Endothelial cell of umbilical vein (primary cell): ENCODE results near the gene PDGFB. TPM values are rescaled to one million over a fixed set of nuclear protein-coding genes. Genes with fewer than 3 reads are reported as not detected.

Experiments used
- BruUV-seq: library from RNA; stranded (reverse); fragments of 400-500 nt; replicated peaks from 2 replicates; lab custom pipeline; 2021; lab: Mats Ljungman, UMichigan
- CTCF ChIA-PET: fragments of 300-600, 350-600 bp; sonication (Branson Sonifier 250); formaldehyde crosslinking; loops from one replicate; lab custom pipeline; 2021; ENCODE audit warnings: antibody characterized with exemption, inconsistent platforms; lab: Charles Lee
- POLR2A ChIA-PET: fragments of 300-600, 350-600 bp; sonication (Branson Sonifier 250); formaldehyde crosslinking; loops from one replicate; lab custom pipeline; 2021; ENCODE audit warnings: antibody characterized with exemption, inconsistent platforms; lab: Charles Lee
- DNase-seq: peaks from one replicate; pipeline ENCODE4 v3.0.0-alpha.2; 2011; ENCODE audit warnings: low read depth, low spot score
- FAIRE-seq: peaks from 2 replicates; lab custom pipeline; 2011; peaks lifted over from hg19 to GRCh38; lab: Jason Lieb, UNC
- H2AFZ ChIP-seq: 2 replicates; pipeline ENCODE4 v1.6.0; 2012; ENCODE audit warnings: low read depth, low read length, control low read depth, inconsistent platforms
- H3K27ac ChIP-seq: 2 replicates; pipeline ENCODE4 v1.5.1; 2011; ENCODE audit warnings: low read depth, mild to moderate bottlenecking, control low read depth, low read length, moderate library complexity; ENCODE audit not compliant: insufficient read depth
- H3K27me3 ChIP-seq, 2 experiments: 2 replicates each; pipeline versions ENCODE4 v1.6.0 to v1.6.1; 2011; ENCODE audit warnings: low read length in 2 of 2, mixed read lengths in 1 of 2; ENCODE audit not compliant: control insufficient read depth in 2 of 2, insufficient read depth in 2 of 2
- H3K36me3 ChIP-seq, 2 experiments: 2 replicates in 1 of 2; 3 replicates in 1 of 2; pipeline ENCODE4 v1.5.1; 2011; ENCODE audit warnings: low read length in 2 of 2, mild to moderate bottlenecking in 1 of 2, moderate library complexity in 1 of 2; ENCODE audit not compliant: control insufficient read depth in 2 of 2, insufficient read depth in 2 of 2; ENCODE audit errors: extremely low read depth in 1 of 2
- H3K4me1 ChIP-seq: 3 replicates; pipeline ENCODE4 v1.5.1; 2011; ENCODE audit warnings: mild to moderate bottlenecking, low read length; ENCODE audit not compliant: control insufficient read depth, insufficient read depth; ENCODE audit errors: extremely low read depth
- H3K4me2 ChIP-seq: 2 replicates; pipeline ENCODE4 v1.6.1; 2011; ENCODE audit warnings: low read length, control low read depth, mixed read lengths; ENCODE audit not compliant: insufficient read depth
- H3K4me3 ChIP-seq, 3 experiments: fragments of 200-600 bp in 1 of 3; sonication (generic), shearing (Covaris generic) in 1 of 3; replicated peaks in 1 of 3; 2 replicates each; pipeline ENCODE4 v1.5.1; 2011 to 2016; ENCODE audit warnings: control low read depth in 3 of 3, low read length in 3 of 3, mild to moderate bottlenecking in 2 of 3, inconsistent platforms in 1 of 3, low read depth in 1 of 3, moderate library complexity in 1 of 3; ENCODE audit not compliant: insufficient read depth in 1 of 3
- H3K79me2 ChIP-seq: 2 replicates; pipeline ENCODE4 v1.6.0; 2012; ENCODE audit warnings: low read length, inconsistent platforms; ENCODE audit not compliant: control insufficient read depth, insufficient read depth
- H3K9ac ChIP-seq: replicated peaks from 2 replicates; pipeline ENCODE3; 2011; ENCODE audit warnings: low read length, control low read depth; ENCODE audit not compliant: insufficient read depth; ENCODE audit errors: extremely low read depth
- H3K9me1 ChIP-seq: replicated peaks from 3 replicates; pipeline ENCODE4 v1.6.0; 2011; ENCODE audit warnings: mild to moderate bottlenecking, low read length; ENCODE audit not compliant: control insufficient read depth, insufficient read depth; ENCODE audit errors: extremely low read depth
- H3K9me3 ChIP-seq: replicated peaks from 2 replicates; pipeline ENCODE4 v1.5.1; 2012; ENCODE audit warnings: low read length, inconsistent platforms; ENCODE audit not compliant: control insufficient read depth, insufficient read depth
- H4K20me1 ChIP-seq: replicated peaks from 2 replicates; pipeline ENCODE3; 2011; ENCODE audit warnings: mild to moderate bottlenecking, low read length; ENCODE audit not compliant: control insufficient read depth, insufficient read depth; ENCODE audit errors: extremely low read depth
- EZH2 ChIP-seq: IDR thresholded peaks from 2 replicates; pipeline ENCODE4 v1.6.1; 2012; ENCODE audit warnings: borderline replicate concordance, low read depth, mild to moderate bottlenecking, moderate library complexity, low read length, inconsistent platforms; ENCODE audit not compliant: severe bottlenecking
- FOS ChIP-seq: IDR thresholded peaks from 2 replicates; pipeline ENCODE4 v1.6.1; 2011; ENCODE audit warnings: mild to moderate bottlenecking, low read length, moderate library complexity, borderline replicate concordance; ENCODE audit not compliant: insufficient read depth
- GATA2 ChIP-seq: IDR thresholded peaks from 2 replicates; pipeline ENCODE4 v1.7.0; 2011; ENCODE audit warnings: low read depth, mild to moderate bottlenecking, moderate library complexity, mixed read lengths, low read length; ENCODE audit not compliant: insufficient read length, insufficient read depth
- JUN ChIP-seq: IDR thresholded peaks from 2 replicates; pipeline ENCODE4 v1.6.1; 2011; ENCODE audit warnings: borderline replicate concordance, low read depth; ENCODE audit not compliant: insufficient read length, insufficient read depth
- MAX ChIP-seq: IDR thresholded peaks from 2 replicates; pipeline ENCODE4 v1.6.1; 2011; ENCODE audit not compliant: insufficient read depth, insufficient read length
- MYC ChIP-seq: IDR thresholded peaks from one replicate; pipeline ENCODE4 v1.6.1; 2011; ENCODE audit warnings: mild to moderate bottlenecking, low read depth, low read length
- POLR2A ChIP-seq: IDR thresholded peaks from 2 replicates; pipeline ENCODE4 v1.6.1; 2012; ENCODE audit warnings: low read depth, mild to moderate bottlenecking, control low read depth, low read length
- POLR2AphosphoS5 ChIP-seq: IDR thresholded peaks from 2 replicates; pipeline ENCODE4 v1.6.1; 2012; ENCODE audit warnings: low read depth, mild to moderate bottlenecking, control low read depth, low read length, moderate library complexity; ENCODE audit not compliant: insufficient read depth
- dilution Hi-C: fragments of 300-500 bp; cut with MboI; formaldehyde crosslinking; loops from one replicate; pipeline ENCODE4 v1.15.0; 2019; ENCODE audit warnings: low sequenced_read_pairs; ENCODE audit not compliant: extremely low pct_ligation_motif_present
- intact Hi-C: fragments of 100-400 bp; cut with micrococcal nuclease; formaldehyde crosslinking; loops from one replicate; pipeline ENCODE4 v1.10.0; 2022
- polyA plus RNA-seq, 4 experiments: library from polyadenylated mRNA; depleted of rRNA in 3 of 4; stranded (reverse) in 3 of 4; unstranded in 1 of 4; fragments of >200 nt; gene quantifications; 2 replicates each; pipeline versions ENCODE4 v1.2.1 to v1.2.3, GENCODE V29; 2011 to 2012; ENCODE audit warnings: missing spikeins in 1 of 4
- total RNA-seq: library from RNA; stranded (reverse); gene quantifications from 2 replicates; pipeline ENCODE4 v1.2.3, GENCODE V29; 2021
- TF ChIP-seq, protein P1 (sequence below), 2 donors: IDR thresholded peaks; 1 replicate in 1 of 2; 2 replicates in 1 of 2; pipeline ENCODE4 v1.5.1; 2011; ENCODE audit warnings: low read length in 2 of 2, mild to moderate bottlenecking in 2 of 2, moderate library complexity in 2 of 2, control low read depth in 1 of 2, inconsistent platforms in 1 of 2, low read depth in 1 of 2; ENCODE audit not compliant: insufficient read depth in 1 of 2; ENCODE audit errors: extremely low read depth in 1 of 2

Gene PDGFB
- total and polyA plus RNA-seq, 2 donors (not counting 3 experiments of a cell fraction or from before 2014, with no cell fraction given) = 135 to 240 TPM

DNA sequence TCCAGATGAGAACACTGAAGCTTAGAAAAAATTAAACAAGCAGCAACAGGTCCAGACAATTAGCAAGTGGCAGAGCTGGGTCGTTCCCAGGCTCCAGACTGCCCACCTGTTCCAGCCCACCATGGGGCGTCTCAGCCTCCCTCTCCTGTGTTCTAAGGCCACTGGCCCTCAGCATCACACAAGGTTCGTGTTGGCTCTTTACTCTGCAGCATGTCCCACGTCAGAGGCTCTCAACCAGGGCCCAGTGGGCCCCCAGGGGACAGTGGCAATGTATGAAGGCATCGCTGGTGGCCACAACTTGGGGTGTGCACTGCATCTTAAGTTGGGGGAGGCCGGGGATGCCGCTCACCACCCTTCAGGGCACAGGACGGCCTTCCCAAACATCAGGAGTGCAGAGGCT, 6.2 kb downstream of the PDGFB start:
- no peak overlapping the region for H3K9ac ChIP-seq
- ChIA-PET POLR2A (interaction anchor here (0.7 to 3.5 kb wide), 2 partner anchors 15 to 79 kb away, joined by 3 to 31 read pairs; partner anchors contain the start of gene RPL3), CTCF (interaction anchor here (0.6 to 3.8 kb wide), 4 partner anchors 34 to 78 kb away, joined by 3 to 29 read pairs (median 12); no protein-coding TSS in a partner anchor)
- no peak overlapping the region for H3K27ac ChIP-seq
- no peaks in the 10 kb centered on the region for H3K27me3 ChIP-seq
- H3K4me2 ChIP-seq = no peak overlapping the region
- no TSS peak for BruUV-seq
- H3K4me1 ChIP-seq = peaks cover 77% of the 10 kb centered on the region
- no peak overlapping the region for H3K4me3 ChIP-seq
- H3K79me2 ChIP-seq = peaks cover 98% of the 10 kb centered on the region
- H3K9me3 ChIP-seq = no peaks in the 10 kb centered on the region
- dilution Hi-C loops = no loop called here
- no peak for DNase-seq
- H4K20me1 ChIP-seq = peaks cover 4% of the 10 kb centered on the region
- peaks cover 12 to 29% of the 10 kb centered on the region in 2 experiments for H3K36me3 ChIP-seq
- H3K9me1 ChIP-seq = no peaks in the 10 kb centered on the region
- intact Hi-C loops = loop anchor here (10.0 kb wide), 1 partner anchor 364 kb away; the partner anchor contains the start of gene CBX6
- FAIRE-seq = no peak
- TF ChIP-seq MYC = no peak
- no peak for TF ChIP-seq FOS
- no peak for TF ChIP-seq POLR2AphosphoS5
- no peak for TF ChIP-seq EZH2
- TF ChIP-seq, protein P1, sequence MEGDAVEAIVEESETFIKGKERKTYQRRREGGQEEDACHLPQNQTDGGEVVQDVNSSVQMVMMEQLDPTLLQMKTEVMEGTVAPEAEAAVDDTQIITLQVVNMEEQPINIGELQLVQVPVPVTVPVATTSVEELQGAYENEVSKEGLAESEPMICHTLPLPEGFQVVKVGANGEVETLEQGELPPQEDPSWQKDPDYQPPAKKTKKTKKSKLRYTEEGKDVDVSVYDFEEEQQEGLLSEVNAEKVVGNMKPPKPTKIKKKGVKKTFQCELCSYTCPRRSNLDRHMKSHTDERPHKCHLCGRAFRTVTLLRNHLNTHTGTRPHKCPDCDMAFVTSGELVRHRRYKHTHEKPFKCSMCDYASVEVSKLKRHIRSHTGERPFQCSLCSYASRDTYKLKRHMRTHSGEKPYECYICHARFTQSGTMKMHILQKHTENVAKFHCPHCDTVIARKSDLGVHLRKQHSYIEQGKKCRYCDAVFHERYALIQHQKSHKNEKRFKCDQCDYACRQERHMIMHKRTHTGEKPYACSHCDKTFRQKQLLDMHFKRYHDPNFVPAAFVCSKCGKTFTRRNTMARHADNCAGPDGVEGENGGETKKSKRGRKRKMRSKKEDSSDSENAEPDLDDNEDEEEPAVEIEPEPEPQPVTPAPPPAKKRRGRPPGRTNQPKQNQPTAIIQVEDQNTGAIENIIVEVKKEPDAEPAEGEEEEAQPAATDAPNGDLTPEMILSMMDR (IDR thresholded peaks at IDR 0.05; ENCODE audit: extremely low read depth in 1 of 2, insufficient read depth in 1 of 2, low read depth in 1 of 2, low read length in 2 of 2) = no peak
- no peak for TF ChIP-seq GATA2
- no peak for TF ChIP-seq MAX
- no peak for TF ChIP-seq POLR2A
- no peak for TF ChIP-seq JUN
- H2AFZ ChIP-seq = no peak overlapping the region
